GM23338 (cell line): ENCODE results near the gene LEFTY2. TPM values are rescaled to one million over a fixed set of nuclear protein-coding genes. Genes with fewer than 3 reads are reported as not detected.
A peak's percentile ranks its signal among the peaks of the same experiment; 100 is the strongest.

Source experiments
- ATAC-seq: fragments of 200-7000 bp; cut with Tn5 transposase; 3 replicates; pipeline ENCODE4 v1.9.1; 2020
- DNase-seq: peaks from one replicate; pipeline ENCODE4 v3.0.0-alpha.2; 2015; ENCODE audit warnings: low spot score
- H2AFZ ChIP-seq: fragments of 200-600 bp; sonication (generic); 2 replicates; pipeline ENCODE4 v1.8.0; 2016; ENCODE audit warnings: antibody characterized with exemption, mild to moderate bottlenecking, moderate library complexity
- H3F3A ChIP-seq: fragments of 200-600 bp; sonication (generic); replicated peaks from 2 replicates; pipeline ENCODE4 v1.8.0; 2017; ENCODE audit warnings: antibody characterized with exemption, mixed run types, low read depth
- H3K27ac ChIP-seq: fragments of 200-600 bp; sonication (generic); 2 replicates; pipeline ENCODE4 v1.6.1; 2016; ENCODE audit warnings: low read depth
- H3K27me3 ChIP-seq: fragments of 200-600 bp; sonication (generic); 2 replicates; pipeline ENCODE4 v1.8.0; 2016; ENCODE audit warnings: mild to moderate bottlenecking, mixed run types, moderate library complexity; ENCODE audit not compliant: insufficient read depth
- H3K36me3 ChIP-seq: fragments of 200-600 bp; sonication (generic); 2 replicates; pipeline ENCODE4 v1.8.0; 2016; ENCODE audit warnings: mild to moderate bottlenecking; ENCODE audit not compliant: insufficient read depth
- H3K4me1 ChIP-seq: fragments of 200-600 bp; sonication (generic); 2 replicates; pipeline ENCODE4 v1.8.0; 2016; ENCODE audit warnings: mild to moderate bottlenecking, moderate library complexity; ENCODE audit not compliant: insufficient read depth
- H3K4me2 ChIP-seq: fragments of 200-600 bp; sonication (generic); 2 replicates; pipeline ENCODE4 v1.7.1; 2017; ENCODE audit warnings: mixed run types
- H3K4me3 ChIP-seq: fragments of 200-600 bp; sonication (generic); 2 replicates; pipeline ENCODE4 v1.6.1; 2016; ENCODE audit warnings: mixed run types
- H3K79me2 ChIP-seq: fragments of 200-600 bp; sonication (generic); replicated peaks from 2 replicates; pipeline ENCODE4 v1.8.0; 2017; ENCODE audit warnings: mild to moderate bottlenecking; ENCODE audit not compliant: insufficient read depth
- H3K9me2 ChIP-seq: fragments of 200-600 bp; sonication (generic); 2 replicates; pipeline ENCODE4 v1.8.0; 2017; ENCODE audit not compliant: insufficient read depth
- H4K20me1 ChIP-seq: fragments of 200-600 bp; sonication (generic); replicated peaks from 2 replicates; pipeline ENCODE4 v1.8.0; 2017; ENCODE audit warnings: mild to moderate bottlenecking; ENCODE audit not compliant: insufficient read depth
- H3K27ac Mint-ChIP-seq: 2 replicates; pipeline ENCODE4 v1.8.0; 2020; ENCODE audit warnings: inconsistent platforms, mild to moderate bottlenecking, moderate library complexity, mixed read lengths
- H3K27me3 Mint-ChIP-seq: 3 replicates; pipeline ENCODE4 v1.8.0; 2022; ENCODE audit warnings: low read depth, mild to moderate bottlenecking, moderate library complexity, mixed read lengths, inconsistent platforms; ENCODE audit not compliant: insufficient read depth, poor library complexity
- H3K36me3 Mint-ChIP-seq: 3 replicates; pipeline ENCODE4 v1.8.0; 2021; ENCODE audit warnings: low read depth, mild to moderate bottlenecking, inconsistent platforms, moderate library complexity, mixed read lengths
- H3K4me1 Mint-ChIP-seq: 3 replicates; pipeline ENCODE4 v1.8.0; 2020; ENCODE audit warnings: mild to moderate bottlenecking, inconsistent platforms, mixed read lengths
- H3K4me3 Mint-ChIP-seq: 3 replicates; pipeline ENCODE4 v1.8.0; 2021; ENCODE audit warnings: moderate library complexity, mild to moderate bottlenecking, inconsistent platforms, mixed read lengths
- H3K9me3 Mint-ChIP-seq: 3 replicates; pipeline ENCODE4 v1.8.0; 2020; ENCODE audit warnings: moderate library complexity, mild to moderate bottlenecking, inconsistent platforms, mixed read lengths
- CREB1 ChIP-seq: fragments of 250-450 bp; sonication (Bioruptor Pico); IDR thresholded peaks from 2 replicates; pipeline ENCODE4 v1.5.0; 2020; ENCODE audit warnings: low read depth, mild to moderate bottlenecking, moderate library complexity
- EZH2 ChIP-seq: fragments of 200-600 bp; sonication (generic); IDR thresholded peaks from one replicate; pipeline ENCODE4 v1.8.0; 2017; ENCODE audit warnings: antibody characterized with exemption, mild to moderate bottlenecking, low read depth; ENCODE audit not compliant: unreplicated experiment
- JUNB ChIP-seq: IDR thresholded peaks from one replicate; pipeline ENCODE4 v1.6.1; 2016; ENCODE audit warnings: antibody characterized with exemption; ENCODE audit not compliant: unreplicated experiment
- NANOG ChIP-seq: IDR thresholded peaks from 2 replicates; pipeline ENCODE4 v1.6.1; 2016; ENCODE audit warnings: antibody characterized with exemption, borderline replicate concordance
- POLR2AphosphoS5 ChIP-seq: IDR thresholded peaks from 2 replicates; pipeline ENCODE4 v1.6.1; 2016; ENCODE audit warnings: antibody characterized with exemption, low read depth
- REST ChIP-seq: IDR thresholded peaks from one replicate; pipeline ENCODE4 v1.6.1; 2018; ENCODE audit warnings: antibody characterized with exemption; ENCODE audit not compliant: unreplicated experiment
- STAT1 ChIP-seq: IDR thresholded peaks from one replicate; pipeline ENCODE4 v1.6.1; 2016; ENCODE audit warnings: antibody characterized with exemption; ENCODE audit not compliant: unreplicated experiment
- ZNF114 ChIP-seq: fragments of 250-450 bp; sonication (Bioruptor Pico); IDR thresholded peaks from 2 replicates; pipeline ENCODE4 v1.5.0; 2020; ENCODE audit warnings: mild to moderate bottlenecking, moderate library complexity
- ZNF331 ChIP-seq: fragments of 250-450 bp; sonication (Bioruptor Pico); IDR thresholded peaks from 2 replicates; pipeline ENCODE4 v1.5.0; 2020; ENCODE audit warnings: low read depth, mild to moderate bottlenecking, moderate library complexity
- ZNF462 ChIP-seq: fragments of 250-450 bp; sonication (Bioruptor Pico); IDR thresholded peaks from 2 replicates; pipeline ENCODE4 v1.5.0; 2020; ENCODE audit warnings: mild to moderate bottlenecking, moderate library complexity
- polyA plus RNA-seq: library from polyadenylated mRNA; unstranded; fragments of >200 nt; fragmentation: Nextera tagmentation; extraction: Ambion mirVana; gene quantifications from 2 replicates; pipeline ENCODE4 v1.2.1, GENCODE V29; 2016
- total RNA-seq: library from RNA; depleted of rRNA; stranded (reverse); fragments of >200 nt; shearing (Covaris generic); gene quantifications from 2 replicates; pipeline ENCODE4 v1.2.3, GENCODE V29; 2014
- TF ChIP-seq, protein P1 (sequence below): IDR thresholded peaks from 2 replicates; pipeline ENCODE4 v1.6.1; 2016; ENCODE audit warnings: antibody characterized with exemption

Gene LEFTY2
- total and polyA plus RNA-seq, 2 experiments from 2014 or later, result 8.3 to 12.4 TPM

GRCh38 chr1:225928186-225929175 lies 12.5 kb downstream of the LEFTY2 start (continued):
- TF ChIP-seq ZNF331 (no peak), CREB1 (CRISPR knock-in tag) (no peak), POLR2AphosphoS5 (no peak), STAT1 (no peak), NANOG (no peak), EZH2 (no peak), REST (no peak)
- TF ChIP-seq, protein P1, sequence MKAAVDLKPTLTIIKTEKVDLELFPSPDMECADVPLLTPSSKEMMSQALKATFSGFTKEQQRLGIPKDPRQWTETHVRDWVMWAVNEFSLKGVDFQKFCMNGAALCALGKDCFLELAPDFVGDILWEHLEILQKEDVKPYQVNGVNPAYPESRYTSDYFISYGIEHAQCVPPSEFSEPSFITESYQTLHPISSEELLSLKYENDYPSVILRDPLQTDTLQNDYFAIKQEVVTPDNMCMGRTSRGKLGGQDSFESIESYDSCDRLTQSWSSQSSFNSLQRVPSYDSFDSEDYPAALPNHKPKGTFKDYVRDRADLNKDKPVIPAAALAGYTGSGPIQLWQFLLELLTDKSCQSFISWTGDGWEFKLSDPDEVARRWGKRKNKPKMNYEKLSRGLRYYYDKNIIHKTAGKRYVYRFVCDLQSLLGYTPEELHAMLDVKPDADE, result no peak

- no peak overlapping the region for H3K27ac ChIP-seq
- H3K4me3 Mint-ChIP-seq, result no peak overlapping the region
- no peaks in the 10 kb centered on the region for H3K9me2 ChIP-seq
- peaks cover 13% of the 10 kb centered on the region; the same call in 1 of the 2 replicates for H4K20me1 ChIP-seq
- ATAC-seq (no peak), DNase-seq (no peak)
- no peak overlapping the region for H3K4me2 ChIP-seq
- H3K4me1 ChIP-seq, result peaks cover 24% of the 10 kb centered on the region
- peak overlapping the region; percentile 59; the same call in 1 of the 2 replicates for H3K27ac Mint-ChIP-seq
- peaks cover 13% of the 10 kb centered on the region for H3K27me3 Mint-ChIP-seq
- H2AFZ ChIP-seq, result peak overlapping the region; percentile 87
- H3K4me3 ChIP-seq, result no peak overlapping the region
- peaks cover 16% of the 10 kb centered on the region for H3K36me3 Mint-ChIP-seq
- peaks cover 14% of the 10 kb centered on the region; the same call in 1 of the 2 replicates for H3K36me3 ChIP-seq
- H3K27me3 ChIP-seq, result no peaks in the 10 kb centered on the region
- H3F3A ChIP-seq, result peaks cover 11% of the 10 kb centered on the region
- H3K79me2 ChIP-seq, result peaks cover 22% of the 10 kb centered on the region
- H3K4me1 Mint-ChIP-seq, result peaks cover 20% of the 10 kb centered on the region
- no peaks in the 10 kb centered on the region for H3K9me3 Mint-ChIP-seq
- TF ChIP-seq, protein P1, result no peak
- no peak for TF ChIP-seq ZNF331
- TF ChIP-seq JUNB, result no peak
- TF ChIP-seq POLR2AphosphoS5, result no peak
- no peak for TF ChIP-seq NANOG
- TF ChIP-seq ZNF462, result no peak
- no peak for TF ChIP-seq ZNF114 (CRISPR knock-in tag)
Measured at GRCh38 chr1:225926551-225927113, 14.4 kb downstream of the LEFTY2 start.
